Endothelial cell of umbilical vein (primary cell): ENCODE data around the gene AMZ1. TPM values are rescaled to one million over a fixed set of nuclear protein-coding genes. Genes with fewer than 3 reads are reported as not detected.

Experiments
- BruUV-seq: library from RNA; stranded (reverse); fragments of 400-500 nt; replicated peaks from 2 replicates; lab custom pipeline; 2021; lab: Mats Ljungman, UMichigan
- CTCF ChIA-PET: fragments of 300-600, 350-600 bp; sonication (Branson Sonifier 250); formaldehyde crosslinking; loops from one replicate; lab custom pipeline; 2021; ENCODE audit warnings: antibody characterized with exemption, inconsistent platforms; lab: Charles Lee
- POLR2A ChIA-PET: fragments of 300-600, 350-600 bp; sonication (Branson Sonifier 250); formaldehyde crosslinking; loops from one replicate; lab custom pipeline; 2021; ENCODE audit warnings: antibody characterized with exemption, inconsistent platforms; lab: Charles Lee
- DNase-seq: peaks from one replicate; pipeline ENCODE4 v3.0.0-alpha.2; 2011; ENCODE audit warnings: low read depth, low spot score
- FAIRE-seq: peaks from 2 replicates; lab custom pipeline; 2011; peaks lifted over from hg19 to GRCh38; lab: Jason Lieb, UNC
- H2AFZ ChIP-seq: 2 replicates; pipeline ENCODE4 v1.6.0; 2012; ENCODE audit warnings: low read depth, low read length, control low read depth, inconsistent platforms
- H3K27ac ChIP-seq: 2 replicates; pipeline ENCODE4 v1.5.1; 2011; ENCODE audit warnings: low read depth, mild to moderate bottlenecking, control low read depth, low read length, moderate library complexity; ENCODE audit not compliant: insufficient read depth
- H3K27me3 ChIP-seq, 2 experiments: 2 replicates each; pipeline versions ENCODE4 v1.6.0 to v1.6.1; 2011; ENCODE audit warnings: low read length in 2 of 2, mixed read lengths in 1 of 2; ENCODE audit not compliant: control insufficient read depth in 2 of 2, insufficient read depth in 2 of 2
- H3K36me3 ChIP-seq, 2 experiments: 2 replicates in 1 of 2; 3 replicates in 1 of 2; pipeline ENCODE4 v1.5.1; 2011; ENCODE audit warnings: low read length in 2 of 2, mild to moderate bottlenecking in 1 of 2, moderate library complexity in 1 of 2; ENCODE audit not compliant: control insufficient read depth in 2 of 2, insufficient read depth in 2 of 2; ENCODE audit errors: extremely low read depth in 1 of 2
- H3K4me1 ChIP-seq: 3 replicates; pipeline ENCODE4 v1.5.1; 2011; ENCODE audit warnings: mild to moderate bottlenecking, low read length; ENCODE audit not compliant: control insufficient read depth, insufficient read depth; ENCODE audit errors: extremely low read depth
- H3K4me2 ChIP-seq: 2 replicates; pipeline ENCODE4 v1.6.1; 2011; ENCODE audit warnings: low read length, control low read depth, mixed read lengths; ENCODE audit not compliant: insufficient read depth
- H3K4me3 ChIP-seq, 3 experiments: fragments of 200-600 bp in 1 of 3; sonication (generic), shearing (Covaris generic) in 1 of 3; replicated peaks in 1 of 3; 2 replicates each; pipeline ENCODE4 v1.5.1; 2011 to 2016; ENCODE audit warnings: control low read depth in 3 of 3, low read length in 3 of 3, mild to moderate bottlenecking in 2 of 3, inconsistent platforms in 1 of 3, low read depth in 1 of 3, moderate library complexity in 1 of 3; ENCODE audit not compliant: insufficient read depth in 1 of 3
- H3K79me2 ChIP-seq: 2 replicates; pipeline ENCODE4 v1.6.0; 2012; ENCODE audit warnings: low read length, inconsistent platforms; ENCODE audit not compliant: control insufficient read depth, insufficient read depth
- H3K9ac ChIP-seq: replicated peaks from 2 replicates; pipeline ENCODE3; 2011; ENCODE audit warnings: low read length, control low read depth; ENCODE audit not compliant: insufficient read depth; ENCODE audit errors: extremely low read depth
- H3K9me1 ChIP-seq: replicated peaks from 3 replicates; pipeline ENCODE4 v1.6.0; 2011; ENCODE audit warnings: mild to moderate bottlenecking, low read length; ENCODE audit not compliant: control insufficient read depth, insufficient read depth; ENCODE audit errors: extremely low read depth
- H3K9me3 ChIP-seq: replicated peaks from 2 replicates; pipeline ENCODE4 v1.5.1; 2012; ENCODE audit warnings: low read length, inconsistent platforms; ENCODE audit not compliant: control insufficient read depth, insufficient read depth
- H4K20me1 ChIP-seq: replicated peaks from 2 replicates; pipeline ENCODE3; 2011; ENCODE audit warnings: mild to moderate bottlenecking, low read length; ENCODE audit not compliant: control insufficient read depth, insufficient read depth; ENCODE audit errors: extremely low read depth
- CTCF ChIP-seq, 2 donors: IDR thresholded peaks; 1 replicate in 1 of 2; 2 replicates in 1 of 2; pipeline ENCODE4 v1.5.1; 2011; ENCODE audit warnings: low read length in 2 of 2, mild to moderate bottlenecking in 2 of 2, moderate library complexity in 2 of 2, control low read depth in 1 of 2, inconsistent platforms in 1 of 2, low read depth in 1 of 2; ENCODE audit not compliant: insufficient read depth in 1 of 2; ENCODE audit errors: extremely low read depth in 1 of 2
- EZH2 ChIP-seq: IDR thresholded peaks from 2 replicates; pipeline ENCODE4 v1.6.1; 2012; ENCODE audit warnings: borderline replicate concordance, low read depth, mild to moderate bottlenecking, moderate library complexity, low read length, inconsistent platforms; ENCODE audit not compliant: severe bottlenecking
- FOS ChIP-seq: IDR thresholded peaks from 2 replicates; pipeline ENCODE4 v1.6.1; 2011; ENCODE audit warnings: mild to moderate bottlenecking, low read length, moderate library complexity, borderline replicate concordance; ENCODE audit not compliant: insufficient read depth
- GATA2 ChIP-seq: IDR thresholded peaks from 2 replicates; pipeline ENCODE4 v1.7.0; 2011; ENCODE audit warnings: low read depth, mild to moderate bottlenecking, moderate library complexity, mixed read lengths, low read length; ENCODE audit not compliant: insufficient read length, insufficient read depth
- JUN ChIP-seq: IDR thresholded peaks from 2 replicates; pipeline ENCODE4 v1.6.1; 2011; ENCODE audit warnings: borderline replicate concordance, low read depth; ENCODE audit not compliant: insufficient read length, insufficient read depth
- MYC ChIP-seq: IDR thresholded peaks from one replicate; pipeline ENCODE4 v1.6.1; 2011; ENCODE audit warnings: mild to moderate bottlenecking, low read depth, low read length
- POLR2A ChIP-seq: IDR thresholded peaks from 2 replicates; pipeline ENCODE4 v1.6.1; 2012; ENCODE audit warnings: low read depth, mild to moderate bottlenecking, control low read depth, low read length
- POLR2AphosphoS5 ChIP-seq: IDR thresholded peaks from 2 replicates; pipeline ENCODE4 v1.6.1; 2012; ENCODE audit warnings: low read depth, mild to moderate bottlenecking, control low read depth, low read length, moderate library complexity; ENCODE audit not compliant: insufficient read depth
- dilution Hi-C: fragments of 300-500 bp; cut with MboI; formaldehyde crosslinking; loops from one replicate; pipeline ENCODE4 v1.15.0; 2019; ENCODE audit warnings: low sequenced_read_pairs; ENCODE audit not compliant: extremely low pct_ligation_motif_present
- intact Hi-C: fragments of 100-400 bp; cut with micrococcal nuclease; formaldehyde crosslinking; loops from one replicate; pipeline ENCODE4 v1.10.0; 2022
- polyA plus RNA-seq, 4 experiments: library from polyadenylated mRNA; depleted of rRNA in 3 of 4; stranded (reverse) in 3 of 4; unstranded in 1 of 4; fragments of >200 nt; gene quantifications; 2 replicates each; pipeline versions ENCODE4 v1.2.1 to v1.2.3, GENCODE V29; 2011 to 2012; ENCODE audit warnings: missing spikeins in 1 of 4
- total RNA-seq: library from RNA; stranded (reverse); gene quantifications from 2 replicates; pipeline ENCODE4 v1.2.3, GENCODE V29; 2021
- TF ChIP-seq, protein P1 (sequence below): IDR thresholded peaks from 2 replicates; pipeline ENCODE4 v1.6.1; 2011; ENCODE audit not compliant: insufficient read depth, insufficient read length

The AMZ1 gene
- total and polyA plus RNA-seq, 2 donors (not counting 3 experiments of a cell fraction or from before 2014, with no cell fraction given): not detected

DNA sequence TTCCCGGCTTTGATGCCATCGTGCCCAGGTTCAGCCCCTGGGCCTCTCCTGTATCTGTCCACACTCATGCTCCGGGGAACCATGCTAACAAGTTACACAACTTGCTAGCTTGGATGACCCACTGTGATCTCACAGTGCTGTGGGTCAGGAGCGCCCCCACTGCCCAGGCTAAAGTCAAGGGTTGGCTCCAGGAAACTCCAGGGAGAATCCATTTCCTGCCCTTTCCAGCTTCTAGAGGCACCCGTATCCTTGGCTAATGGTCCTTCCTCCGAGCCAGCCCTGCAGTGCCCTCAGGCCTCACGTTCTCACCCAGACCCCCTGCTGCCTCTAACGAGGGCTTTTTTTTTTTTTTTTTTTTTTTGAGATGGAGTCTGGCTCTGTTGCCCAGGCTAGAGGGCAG is 19.5 kb downstream of the AMZ1 start:
- ChIA-PET POLR2A (no interaction called here), CTCF (interaction anchor here (0.9 to 1.4 kb wide), 3 partner anchors 9 to 239 kb away, joined by 3 read pairs; no protein-coding TSS in a partner anchor)
- TF ChIP-seq CTCF (IDR thresholded peaks at IDR 0.05; ENCODE audit: extremely low read depth in 1 of 2, insufficient read depth in 1 of 2, low read depth in 1 of 2, low read length in 2 of 2) (no peak), GATA2 (no peak)
- DNase-seq (no peak), FAIRE-seq (no peak)
- Histone ChIP-seq H3K27me3 (no peaks in the 10 kb centered on the region), H3K79me2 (no peaks in the 10 kb centered on the region), H3K9me1 (no peaks in the 10 kb centered on the region), H3K4me2 (no peak overlapping the region), H3K9ac (no peak overlapping the region), H3K4me1 (no peaks in the 10 kb centered on the region), H3K4me3 (no peak overlapping the region), H3K9me3 (no peaks in the 10 kb centered on the region), H3K27ac (no peak overlapping the region), H3K36me3 (no peaks in the 10 kb centered on the region), H4K20me1 (no peaks in the 10 kb centered on the region), H2AFZ (no peak overlapping the region)
- dilution Hi-C loops: no loop called here
- intact Hi-C loops: no loop called here
- BruUV-seq: no TSS peak

DNA sequence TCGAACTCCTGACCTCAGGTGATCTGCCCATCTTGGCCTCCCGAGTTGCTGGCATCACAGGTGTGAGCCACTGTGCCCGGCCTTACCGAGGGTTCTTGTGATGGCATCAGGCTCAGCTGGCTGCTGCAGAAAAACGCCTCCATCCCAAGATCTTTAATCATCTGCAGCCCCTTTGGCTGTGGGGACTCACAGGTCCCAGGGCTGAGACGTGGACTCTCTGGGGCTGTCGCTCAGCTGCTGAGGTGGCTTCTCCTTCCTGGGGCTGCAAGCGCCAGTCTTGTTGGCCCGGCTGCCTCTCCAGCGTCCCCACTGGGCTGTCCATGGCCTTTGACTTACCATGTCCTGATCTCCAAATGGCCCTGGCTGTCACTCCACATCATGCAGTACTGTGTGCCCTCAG is 20.0 kb downstream of the AMZ1 start:
- ChIA-PET CTCF (interaction anchor here (0.7 to 3.9 kb wide), 4 partner anchors 9 to 38 kb away, joined by 3 to 26 read pairs (median 12); no protein-coding TSS in a partner anchor), POLR2A (no interaction called here)
- H3K27ac ChIP-seq: no peak overlapping the region
- no peaks in the 10 kb centered on the region for H4K20me1 ChIP-seq
- TF ChIP-seq FOS: no peak
- no peak for TF ChIP-seq CTCF (IDR thresholded peaks at IDR 0.05; ENCODE audit: extremely low read depth in 1 of 2, insufficient read depth in 1 of 2, low read depth in 1 of 2, low read length in 2 of 2)
- no peak for TF ChIP-seq POLR2AphosphoS5
- TF ChIP-seq, protein P1, sequence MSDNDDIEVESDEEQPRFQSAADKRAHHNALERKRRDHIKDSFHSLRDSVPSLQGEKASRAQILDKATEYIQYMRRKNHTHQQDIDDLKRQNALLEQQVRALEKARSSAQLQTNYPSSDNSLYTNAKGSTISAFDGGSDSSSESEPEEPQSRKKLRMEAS: no peak
- TF ChIP-seq GATA2: no peak
- TF ChIP-seq EZH2: no peak
- no peak for TF ChIP-seq JUN
- no peak for TF ChIP-seq MYC
- no peak for TF ChIP-seq POLR2A
- dilution Hi-C loops: no loop called here
- H3K36me3 ChIP-seq: no peaks in the 10 kb centered on the region
- H3K4me1 ChIP-seq: no peaks in the 10 kb centered on the region
- no peak overlapping the region for H2AFZ ChIP-seq
- no TSS peak for BruUV-seq
- H3K9me1 ChIP-seq: no peaks in the 10 kb centered on the region
- H3K27me3 ChIP-seq: no peaks in the 10 kb centered on the region
- no peak for DNase-seq
- FAIRE-seq: no peak
- H3K4me2 ChIP-seq: no peak overlapping the region
- no peaks in the 10 kb centered on the region for H3K79me2 ChIP-seq
- H3K4me3 ChIP-seq: no peak overlapping the region
- no peaks in the 10 kb centered on the region for H3K9me3 ChIP-seq
- H3K9ac ChIP-seq: no peak overlapping the region
- intact Hi-C loops: loop anchor here (2.0 kb wide), 1 partner anchor 37 kb away; no protein-coding TSS in a partner anchor
